ENCODE results near the gene AURKAIP1.

AURKAIP1 gene

GRCh38 chr1:1330366-1331067 is 44.5 kb downstream of the AURKAIP1 start:
- H3K4me3 ChIP-seq (ENCODE audit: control insufficient read depth, low read depth, low read length): no peak overlapping the region
- no peak for TF ChIP-seq CTCF (IDR thresholded peaks at IDR 0.05; ENCODE audit: control insufficient read depth, insufficient read depth, low read depth, low read length, missing control alignments)
- DNase-seq (ENCODE audit: low read depth): no peak

- TF ChIP-seq CTCF (IDR thresholded peaks at IDR 0.05; ENCODE audit: control insufficient read depth, insufficient read depth, low read depth, low read length, missing control alignments): no peak
- H3K4me3 ChIP-seq (ENCODE audit: control insufficient read depth, low read depth, low read length): no peak overlapping the region
- DNase-seq (ENCODE audit: low read depth): no peak
Measured at GRCh38 chr1:1329304-1330210, 45.5 kb downstream of the AURKAIP1 start.

- no peak for DNase-seq (ENCODE audit: low read depth)
- no peak for TF ChIP-seq CTCF (IDR thresholded peaks at IDR 0.05; ENCODE audit: control insufficient read depth, insufficient read depth, low read depth, low read length, missing control alignments)
- no peak overlapping the region for H3K4me3 ChIP-seq (ENCODE audit: control insufficient read depth, low read depth, low read length)
Measured at GRCh38 chr1:1328254-1328653, 46.8 kb downstream of the AURKAIP1 start.

GRCh38 chr1:1327291-1327690 is 47.7 kb downstream of the AURKAIP1 start:
- DNase-seq (ENCODE audit: low read depth): no peak
- no peak overlapping the region for H3K4me3 ChIP-seq (ENCODE audit: control insufficient read depth, low read depth, low read length)
- TF ChIP-seq CTCF (IDR thresholded peaks at IDR 0.05; ENCODE audit: control insufficient read depth, insufficient read depth, low read depth, low read length, missing control alignments): no peak

GRCh38 chr1:1326075-1326605 is 48.9 kb downstream of the AURKAIP1 start:
- DNase-seq (ENCODE audit: low read depth): no peak
- no peak for TF ChIP-seq CTCF (IDR thresholded peaks at IDR 0.05; ENCODE audit: control insufficient read depth, insufficient read depth, low read depth, low read length, missing control alignments)

GRCh38 chr1:1325288-1326074 is 49.5 kb downstream of the AURKAIP1 start:
- no peak for TF ChIP-seq CTCF (IDR thresholded peaks at IDR 0.05; ENCODE audit: control insufficient read depth, insufficient read depth, low read depth, low read length, missing control alignments)
- H3K4me3 ChIP-seq (ENCODE audit: control insufficient read depth, low read depth, low read length): peak overlapping the region; percentile 89
- no peak for DNase-seq (ENCODE audit: low read depth)

More at GRCh38 chr1:1326075-1326605, 48.9 kb downstream of the AURKAIP1 start:
- no peak overlapping the region for H3K4me3 ChIP-seq (ENCODE audit: control insufficient read depth, low read depth, low read length)

Data from AG09309 (cell line).